Measurements from ENCODE around the gene HGF.

Gene HGF

GRCh38 chr7:81790686-81791085, 20.8 kb upstream of the HGF start:
- H3K9me3 ChIP-seq (ENCODE audit: control insufficient read depth, low read depth, low read length), result no peaks in the 10 kb centered on the region
- no peak overlapping the region for H3K4me3 ChIP-seq (ENCODE audit: low read length)
- H3K4me1 ChIP-seq (ENCODE audit: control insufficient read depth, low read depth, low read length), result peaks cover 5% of the 10 kb centered on the region
- H3K36me3 ChIP-seq (ENCODE audit: control insufficient read depth, low read depth, low read length), result no peaks in the 10 kb centered on the region
- H3K9ac ChIP-seq (ENCODE audit: low read length), result no peak overlapping the region
- no peaks in the 10 kb centered on the region for H3K27me3 ChIP-seq (ENCODE audit: control insufficient read depth, insufficient read depth, low read length)
- no peak overlapping the region for H3K27ac ChIP-seq (ENCODE audit: low read length)

GRCh38 chr7:81790120-81790500, 20.3 kb upstream of the HGF start:
- Histone ChIP-seq H3K27me3 (ENCODE audit: control insufficient read depth, insufficient read depth, low read length) (no peaks in the 10 kb centered on the region), H3K9me3 (ENCODE audit: control insufficient read depth, low read depth, low read length) (no peaks in the 10 kb centered on the region), H3K4me3 (ENCODE audit: low read length) (no peak overlapping the region), H3K4me1 (ENCODE audit: control insufficient read depth, low read depth, low read length) (peaks cover 5% of the 10 kb centered on the region), H3K9ac (ENCODE audit: low read length) (no peak overlapping the region), H3K27ac (ENCODE audit: low read length) (no peak overlapping the region), H3K36me3 (ENCODE audit: control insufficient read depth, low read depth, low read length) (no peaks in the 10 kb centered on the region)

- Histone ChIP-seq H3K9me3 (ENCODE audit: control insufficient read depth, low read depth, low read length) (no peaks in the 10 kb centered on the region), H3K27me3 (ENCODE audit: control insufficient read depth, insufficient read depth, low read length) (no peaks in the 10 kb centered on the region), H3K27ac (ENCODE audit: low read length) (no peak overlapping the region), H3K36me3 (ENCODE audit: control insufficient read depth, low read depth, low read length) (no peaks in the 10 kb centered on the region), H3K4me3 (ENCODE audit: low read length) (no peak overlapping the region), H3K9ac (ENCODE audit: low read length) (no peak overlapping the region), H3K4me1 (ENCODE audit: control insufficient read depth, low read depth, low read length) (peaks cover 5% of the 10 kb centered on the region)
Measured at GRCh38 chr7:81789406-81790119, 19.7 kb upstream of the HGF start.

- no peak overlapping the region for H3K27ac ChIP-seq (ENCODE audit: low read length)
- no peak overlapping the region for H3K9ac ChIP-seq (ENCODE audit: low read length)
- no peaks in the 10 kb centered on the region for H3K27me3 ChIP-seq (ENCODE audit: control insufficient read depth, insufficient read depth, low read length)
- no peaks in the 10 kb centered on the region for H3K36me3 ChIP-seq (ENCODE audit: control insufficient read depth, low read depth, low read length)
- H3K4me3 ChIP-seq (ENCODE audit: low read length), result no peak overlapping the region
- H3K4me1 ChIP-seq (ENCODE audit: control insufficient read depth, low read depth, low read length), result peaks cover 5% of the 10 kb centered on the region
- no peaks in the 10 kb centered on the region for H3K9me3 ChIP-seq (ENCODE audit: control insufficient read depth, low read depth, low read length)
Measured at GRCh38 chr7:81788246-81788645, 18.4 kb upstream of the HGF start.

DNA sequence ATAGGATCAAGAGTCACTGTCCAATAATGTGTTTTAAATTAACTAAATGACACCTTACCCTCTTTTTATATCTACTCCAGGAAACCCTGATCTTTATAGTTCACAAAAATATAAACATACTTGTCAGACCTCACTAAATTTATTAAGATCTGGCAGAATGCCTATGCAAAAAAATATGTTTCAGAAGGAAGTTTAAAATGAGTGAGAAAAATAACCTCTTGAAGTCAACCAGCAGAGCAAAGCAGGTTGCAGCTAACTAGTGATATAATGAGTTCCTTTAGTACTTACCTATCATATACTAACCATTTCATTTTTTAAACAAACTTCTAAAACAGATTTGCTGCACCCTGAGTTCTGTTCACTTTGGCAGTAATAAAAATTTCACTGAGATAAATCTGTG, 14.0 kb upstream of the HGF start:
- Histone ChIP-seq H3K27me3 (ENCODE audit: control insufficient read depth, insufficient read depth, low read length) (no peaks in the 10 kb centered on the region), H3K4me3 (ENCODE audit: low read length) (no peak overlapping the region), H3K36me3 (ENCODE audit: control insufficient read depth, low read depth, low read length) (no peaks in the 10 kb centered on the region), H3K4me1 (ENCODE audit: control insufficient read depth, low read depth, low read length) (no peaks in the 10 kb centered on the region), H3K9me3 (ENCODE audit: control insufficient read depth, low read depth, low read length) (no peaks in the 10 kb centered on the region), H3K9ac (ENCODE audit: low read length) (no peak overlapping the region), H3K27ac (ENCODE audit: low read length) (no peak overlapping the region)

- Histone ChIP-seq H3K36me3 (ENCODE audit: control insufficient read depth, low read depth, low read length) (no peaks in the 10 kb centered on the region), H3K4me3 (ENCODE audit: low read length) (no peak overlapping the region), H3K27me3 (ENCODE audit: control insufficient read depth, insufficient read depth, low read length) (no peaks in the 10 kb centered on the region), H3K9ac (ENCODE audit: low read length) (no peak overlapping the region), H3K9me3 (ENCODE audit: control insufficient read depth, low read depth, low read length) (no peaks in the 10 kb centered on the region), H3K4me1 (ENCODE audit: control insufficient read depth, low read depth, low read length) (no peaks in the 10 kb centered on the region), H3K27ac (ENCODE audit: low read length) (no peak overlapping the region)
Measured at GRCh38 chr7:81780914-81781693, 11.3 kb upstream of the HGF start.

GRCh38 chr7:81779706-81780105, 9.9 kb upstream of the HGF start:
- H3K4me1 ChIP-seq (ENCODE audit: control insufficient read depth, low read depth, low read length), result no peaks in the 10 kb centered on the region
- no peak overlapping the region for H3K27ac ChIP-seq (ENCODE audit: low read length)
- no peaks in the 10 kb centered on the region for H3K27me3 ChIP-seq (ENCODE audit: control insufficient read depth, insufficient read depth, low read length)
- H3K4me3 ChIP-seq (ENCODE audit: low read length), result no peak overlapping the region
- H3K9ac ChIP-seq (ENCODE audit: low read length), result no peak overlapping the region
- H3K9me3 ChIP-seq (ENCODE audit: control insufficient read depth, low read depth, low read length), result no peaks in the 10 kb centered on the region
- no peaks in the 10 kb centered on the region for H3K36me3 ChIP-seq (ENCODE audit: control insufficient read depth, low read depth, low read length)

DNA sequence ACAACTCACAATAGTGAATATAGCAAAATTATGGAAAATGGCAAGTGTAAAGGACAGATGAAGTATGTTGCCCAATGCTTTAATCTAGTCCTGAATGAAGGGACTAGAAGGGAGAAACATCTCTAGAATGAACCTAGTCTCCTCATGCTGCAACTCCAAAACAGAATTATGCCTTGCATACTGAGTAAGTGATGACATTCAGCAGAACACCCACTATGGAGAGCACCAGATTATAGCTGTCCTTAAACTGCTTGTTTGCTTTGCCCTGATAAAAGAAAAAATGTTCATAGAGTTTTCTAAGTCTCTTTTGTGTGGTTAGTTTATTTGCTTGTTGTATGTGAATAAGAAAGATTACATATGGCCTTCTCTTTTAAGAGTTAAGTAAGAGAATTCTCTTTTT, 7.8 kb upstream of the HGF start:
- Histone ChIP-seq H3K4me3 (ENCODE audit: low read length) (no peak overlapping the region), H3K27me3 (ENCODE audit: control insufficient read depth, insufficient read depth, low read length) (no peaks in the 10 kb centered on the region), H3K4me1 (ENCODE audit: control insufficient read depth, low read depth, low read length) (no peaks in the 10 kb centered on the region), H3K9ac (ENCODE audit: low read length) (no peak overlapping the region), H3K36me3 (ENCODE audit: control insufficient read depth, low read depth, low read length) (no peaks in the 10 kb centered on the region), H3K9me3 (ENCODE audit: control insufficient read depth, low read depth, low read length) (no peaks in the 10 kb centered on the region), H3K27ac (ENCODE audit: low read length) (no peak overlapping the region)

DNA sequence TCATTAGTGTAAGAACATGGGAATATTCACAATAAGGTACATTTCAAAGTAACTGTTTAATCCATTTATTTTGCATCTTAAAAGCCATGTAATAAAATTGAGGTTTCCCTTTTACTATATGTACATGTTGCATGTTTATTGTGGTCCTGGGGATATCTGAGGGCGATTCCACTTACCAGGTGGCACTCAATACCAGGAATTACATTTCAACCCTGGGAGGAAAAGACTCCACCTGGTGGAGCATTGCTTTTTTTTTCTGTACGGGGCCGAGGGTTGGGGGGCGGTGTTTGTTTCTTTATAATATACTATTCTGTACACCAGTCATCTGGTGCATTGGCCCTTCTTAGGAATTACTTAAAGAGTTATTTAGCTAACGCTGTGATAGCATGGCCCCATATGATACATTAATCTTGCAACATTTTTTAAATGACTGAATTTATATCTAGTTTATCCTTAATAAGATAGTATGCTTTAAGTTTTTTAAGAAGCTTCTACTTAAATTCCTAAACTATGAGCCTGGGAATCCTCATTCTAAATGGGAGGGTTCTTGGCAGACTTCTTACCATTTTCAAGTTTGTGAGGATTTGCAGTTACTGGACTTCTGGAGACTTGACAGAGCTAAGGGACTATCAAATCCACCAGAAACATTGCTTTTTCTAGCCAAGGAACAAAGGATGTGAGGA, 7.2 kb upstream of the HGF start:
- no peaks in the 10 kb centered on the region for H3K36me3 ChIP-seq (ENCODE audit: control insufficient read depth, low read depth, low read length)
- no peak overlapping the region for H3K9ac ChIP-seq (ENCODE audit: low read length)
- H3K9me3 ChIP-seq (ENCODE audit: control insufficient read depth, low read depth, low read length), result no peaks in the 10 kb centered on the region

GRCh38 chr7:81776161-81776560, 6.3 kb upstream of the HGF start:
- no peaks in the 10 kb centered on the region for H3K4me1 ChIP-seq (ENCODE audit: control insufficient read depth, low read depth, low read length)
- no peak overlapping the region for H3K9ac ChIP-seq (ENCODE audit: low read length)
- no peak overlapping the region for H3K27ac ChIP-seq (ENCODE audit: low read length)
- no peak overlapping the region for H3K4me3 ChIP-seq (ENCODE audit: low read length)
- no peaks in the 10 kb centered on the region for H3K27me3 ChIP-seq (ENCODE audit: control insufficient read depth, insufficient read depth, low read length)
- H3K9me3 ChIP-seq (ENCODE audit: control insufficient read depth, low read depth, low read length), result no peaks in the 10 kb centered on the region
- H3K36me3 ChIP-seq (ENCODE audit: control insufficient read depth, low read depth, low read length), result no peaks in the 10 kb centered on the region

More for the DNA sequence above, 7.2 kb upstream of the HGF start:
- Histone ChIP-seq H3K27ac (ENCODE audit: low read length) (no peak overlapping the region), H3K27me3 (ENCODE audit: control insufficient read depth, insufficient read depth, low read length) (no peaks in the 10 kb centered on the region), H3K4me3 (ENCODE audit: low read length) (no peak overlapping the region), H3K4me1 (ENCODE audit: control insufficient read depth, low read depth, low read length) (no peaks in the 10 kb centered on the region)

- no peak overlapping the region for H3K4me3 ChIP-seq (ENCODE audit: low read length)
- H3K27me3 ChIP-seq (ENCODE audit: control insufficient read depth, insufficient read depth, low read length), result no peaks in the 10 kb centered on the region
- H3K4me1 ChIP-seq (ENCODE audit: control insufficient read depth, low read depth, low read length), result peaks cover under 1% of the 10 kb centered on the region
- H3K36me3 ChIP-seq (ENCODE audit: control insufficient read depth, low read depth, low read length), result no peaks in the 10 kb centered on the region
- H3K9me3 ChIP-seq (ENCODE audit: control insufficient read depth, low read depth, low read length), result no peaks in the 10 kb centered on the region
- no peak overlapping the region for H3K9ac ChIP-seq (ENCODE audit: low read length)
- H3K27ac ChIP-seq (ENCODE audit: low read length), result no peak overlapping the region
Measured at GRCh38 chr7:81775560-81775959, 5.7 kb upstream of the HGF start.

Measured in iPS-18a (cell line).